ES-I3 (cell line): ENCODE data around the gene MSRB1.
"Not testable (repeated sequence)": the region's sequence is repeated elsewhere in the genome, so short reads cannot be mapped to it uniquely, and the experiment has no call there.

Experiments
- H3K36me3 ChIP-seq: 2 replicates; pipeline ENCODE4 v1.6.1; 2013; ENCODE audit warnings: mild to moderate bottlenecking, low read length, control low read depth, moderate library complexity; ENCODE audit not compliant: insufficient read depth
- H3K4me1 ChIP-seq: 2 replicates; pipeline ENCODE4 v1.6.1; 2013; ENCODE audit warnings: mild to moderate bottlenecking, control low read depth, low read length; ENCODE audit not compliant: insufficient read depth
- H3K9ac ChIP-seq: 2 replicates; pipeline ENCODE4 v1.6.1; 2013; ENCODE audit warnings: low read depth, mild to moderate bottlenecking, low read length, moderate library complexity
- H3K9me3 ChIP-seq: 2 replicates; pipeline ENCODE4 v1.6.1; 2013; ENCODE audit warnings: mild to moderate bottlenecking, low read length, moderate library complexity; ENCODE audit not compliant: control insufficient read depth, insufficient read depth

Gene MSRB1

DNA sequence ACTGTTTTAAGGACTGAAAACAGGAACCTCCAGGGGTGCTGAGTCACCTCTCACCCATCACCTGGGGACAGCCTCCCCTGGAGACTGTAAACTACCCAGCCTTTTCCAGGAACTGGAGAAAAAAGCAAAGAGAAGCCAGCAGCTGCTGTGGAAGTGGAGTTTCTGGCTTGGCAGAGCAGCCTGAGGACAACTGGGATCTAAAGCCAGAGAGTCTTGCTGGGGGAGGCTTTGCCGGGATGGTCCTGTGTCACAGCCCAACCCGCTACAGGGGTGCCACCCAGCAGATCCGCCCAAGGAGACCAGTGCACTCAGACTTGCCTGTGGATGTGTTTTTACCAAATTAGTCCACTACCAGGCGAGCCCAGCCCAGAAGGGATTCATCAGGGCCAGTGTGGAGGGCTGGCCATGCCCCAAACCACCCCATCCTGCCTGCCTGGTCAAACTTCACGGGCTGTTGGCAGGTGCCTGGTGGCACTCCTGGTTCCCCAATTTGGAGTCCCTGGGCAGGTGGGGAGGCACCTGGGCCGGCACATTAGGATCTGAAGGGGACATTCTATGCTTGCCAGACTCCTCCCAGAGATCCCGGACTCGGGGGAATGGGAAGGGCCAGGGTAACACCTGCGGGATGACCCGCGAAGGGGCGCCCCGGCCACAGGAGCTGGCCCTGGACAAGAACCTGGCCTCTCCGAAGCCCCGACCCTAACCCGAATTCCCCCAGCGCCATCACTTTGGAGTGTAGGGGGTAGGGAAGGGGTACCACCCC, 771 bp downstream of the MSRB1 start:
- Histone ChIP-seq H3K4me1 (peaks cover 4% of the 10 kb centered on the region; the same call in 1 of the 2 replicates), H3K36me3 (peaks cover 5% of the 10 kb centered on the region; the same call in 1 of the 2 replicates), H3K9ac (peak overlapping the region; percentile 80; the same call in 1 of the 2 replicates), H3K9me3 (no peaks in the 10 kb centered on the region)

DNA sequence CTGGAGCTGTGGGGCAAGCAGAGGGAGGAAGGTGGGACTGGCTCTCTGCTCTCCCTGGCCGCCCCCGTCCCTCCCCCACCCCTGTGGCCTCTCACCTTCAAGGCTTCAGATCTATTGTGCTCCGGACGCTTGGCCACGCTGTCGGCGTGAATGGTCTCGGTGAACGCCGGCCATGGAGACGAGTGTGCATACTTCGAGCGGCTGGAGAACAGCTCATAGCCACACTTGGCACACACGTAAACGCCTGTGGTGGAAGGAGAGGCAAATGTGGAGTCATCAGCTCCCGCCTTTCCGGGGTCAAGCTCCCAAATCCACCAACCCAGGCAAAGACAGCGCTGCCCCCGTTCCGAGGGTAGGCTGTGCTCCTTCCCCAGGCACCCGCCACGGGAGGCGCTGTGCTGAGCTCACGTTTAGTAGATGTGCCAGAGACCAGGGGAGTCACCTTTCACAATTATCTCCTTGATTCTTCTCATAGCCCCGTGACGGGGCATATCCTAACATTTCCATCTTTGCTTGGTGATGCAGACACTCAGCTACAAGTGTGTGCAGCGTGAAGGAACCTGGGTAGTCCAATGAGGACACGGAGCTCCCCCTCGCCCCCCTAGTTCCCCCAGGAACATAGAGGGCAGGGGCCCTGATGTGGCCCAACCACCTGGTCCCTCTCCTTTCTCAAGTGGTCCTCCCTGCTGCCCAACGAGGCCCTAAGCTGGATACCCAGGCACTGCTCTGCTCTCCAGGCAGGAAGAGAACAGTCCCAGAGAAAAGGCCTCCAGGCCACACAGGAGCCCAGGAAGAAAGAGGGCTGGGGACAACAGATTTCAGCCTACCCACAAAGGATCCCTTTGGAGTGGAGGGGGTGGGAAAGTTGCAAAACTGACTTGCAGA, 1.6 kb downstream of the MSRB1 start:
- Histone ChIP-seq H3K36me3 (peaks cover 5% of the 10 kb centered on the region; the same call in 1 of the 2 replicates), H3K4me1 (peaks cover 4% of the 10 kb centered on the region; the same call in 1 of the 2 replicates), H3K9me3 (no peaks in the 10 kb centered on the region), H3K9ac (peak overlapping the region; percentile 29; the same call in 1 of the 2 replicates)

DNA sequence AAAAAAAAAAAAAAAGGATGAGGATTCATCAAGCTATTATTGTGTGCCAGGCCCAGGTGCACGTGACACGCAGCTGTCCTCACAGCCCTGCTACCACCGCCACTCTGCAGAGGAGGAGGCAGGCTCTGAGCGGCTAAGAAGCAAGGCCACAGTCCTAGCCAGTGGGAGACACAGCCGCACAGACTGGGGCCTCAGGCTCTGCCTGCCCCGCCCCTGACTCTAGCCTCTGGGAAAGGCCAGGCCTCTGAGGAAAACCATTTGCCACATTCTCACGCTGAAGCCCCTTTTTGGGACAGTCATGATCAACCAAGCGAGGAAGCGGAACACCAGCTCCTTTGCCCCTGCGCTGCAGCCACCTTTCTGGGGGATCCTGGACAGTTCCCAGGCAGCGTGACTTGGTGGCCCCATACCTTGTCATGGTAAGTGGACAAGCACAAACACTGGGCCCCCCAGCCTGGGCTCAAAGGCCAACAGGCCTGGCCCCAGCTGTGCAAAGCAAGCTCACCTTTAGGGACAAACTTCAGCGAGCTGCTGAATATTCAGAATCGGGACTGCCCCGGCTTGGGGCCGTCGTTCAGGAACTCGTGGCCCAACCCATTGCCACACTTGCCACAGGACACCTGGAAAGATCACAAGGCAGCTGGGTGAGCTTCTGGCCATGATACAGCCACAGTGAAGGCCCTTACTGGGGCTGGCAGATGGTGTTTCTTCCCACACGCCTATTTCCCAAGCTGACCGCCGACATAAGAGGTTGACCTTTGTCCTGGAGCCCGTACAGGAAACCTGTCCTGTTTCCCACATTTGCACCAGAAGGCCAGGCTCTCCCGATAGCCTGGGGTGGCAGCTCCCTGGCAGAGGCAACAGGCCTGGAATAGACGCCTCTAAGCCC, 2.5 kb downstream of the MSRB1 start:
- no peaks in the 10 kb centered on the region for H3K9me3 ChIP-seq
- no peak overlapping the region for H3K9ac ChIP-seq
- peaks cover 4% of the 10 kb centered on the region; the same call in 1 of the 2 replicates for H3K4me1 ChIP-seq
- H3K36me3 ChIP-seq: peaks cover 5% of the 10 kb centered on the region; the same call in 1 of the 2 replicates

DNA sequence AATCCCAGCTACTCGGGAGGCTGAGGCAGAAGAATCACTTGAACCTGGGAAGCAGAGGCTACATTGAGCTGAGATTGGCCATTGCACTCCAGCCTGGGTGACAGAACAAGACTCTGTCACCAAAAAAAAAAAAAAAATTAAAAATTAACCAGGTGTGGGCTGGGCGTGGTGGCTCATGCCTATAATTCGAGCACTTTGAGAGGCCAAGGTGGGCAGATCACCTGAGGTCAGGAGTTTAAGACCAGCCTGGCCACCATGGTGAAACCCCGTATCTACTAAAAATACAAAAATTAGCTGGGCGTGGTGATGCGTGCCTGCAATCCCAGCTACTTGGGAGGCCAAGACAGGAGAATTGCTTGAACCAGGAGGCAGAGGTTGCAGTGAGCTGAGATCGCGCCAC, 3.2 kb downstream of the MSRB1 start:
- H3K36me3 ChIP-seq, H3K9ac ChIP-seq: not testable (repeated sequence)

DNA sequence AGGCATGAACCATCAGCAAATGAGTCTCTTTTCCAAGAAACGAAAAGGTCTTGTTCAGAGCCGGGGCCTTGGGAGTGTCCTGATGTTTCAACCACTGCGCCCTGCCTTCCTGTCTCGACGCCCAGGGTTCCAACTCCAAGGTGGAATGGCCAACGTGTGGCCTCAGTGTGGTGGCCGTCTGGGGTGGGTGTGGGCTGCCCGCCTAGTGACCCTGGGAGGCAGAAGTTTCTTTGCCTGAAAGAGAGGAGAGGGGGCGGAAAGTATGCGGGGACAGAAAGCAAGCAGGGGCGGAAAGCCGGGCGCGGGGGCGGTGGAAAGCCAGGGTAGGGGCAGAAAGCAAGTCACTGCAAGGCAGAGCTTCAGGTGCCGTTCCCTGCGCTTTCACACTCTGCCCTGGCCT, 4.1 kb downstream of the MSRB1 start:
- no peak overlapping the region for H3K9ac ChIP-seq
- no peaks in the 10 kb centered on the region for H3K9me3 ChIP-seq
- H3K36me3 ChIP-seq: peaks cover 5% of the 10 kb centered on the region; the same call in 1 of the 2 replicates
- H3K4me1 ChIP-seq: peaks cover 4% of the 10 kb centered on the region; the same call in 1 of the 2 replicates

More for the DNA sequence above, 3.2 kb downstream of the MSRB1 start:
- H3K9me3 ChIP-seq, H3K4me1 ChIP-seq: not testable (repeated sequence)

DNA sequence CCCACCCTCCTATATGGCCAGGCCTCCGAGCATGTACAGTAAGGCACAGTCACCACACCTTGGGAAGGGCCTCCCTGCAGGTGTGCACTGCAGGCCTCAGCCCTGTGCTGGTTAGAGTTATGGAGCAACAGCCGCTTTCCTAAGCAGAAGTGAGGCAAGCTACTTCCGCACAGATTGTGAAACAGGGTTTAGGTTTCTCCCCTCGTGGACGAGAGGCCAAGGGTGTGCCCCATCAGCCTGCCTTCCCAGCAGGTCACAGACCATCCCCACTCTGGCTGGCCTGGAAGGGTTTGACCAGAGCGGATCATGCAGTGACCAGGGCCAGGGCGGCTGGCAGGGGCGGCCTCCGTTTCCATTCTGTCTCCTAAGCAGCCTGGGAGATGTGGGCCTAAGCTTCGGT, 4.7 kb downstream of the MSRB1 start:
- Histone ChIP-seq H3K9me3 (no peaks in the 10 kb centered on the region), H3K4me1 (peaks cover 4% of the 10 kb centered on the region; the same call in 1 of the 2 replicates), H3K36me3 (peaks cover 5% of the 10 kb centered on the region; the same call in 1 of the 2 replicates), H3K9ac (no peak overlapping the region)

DNA sequence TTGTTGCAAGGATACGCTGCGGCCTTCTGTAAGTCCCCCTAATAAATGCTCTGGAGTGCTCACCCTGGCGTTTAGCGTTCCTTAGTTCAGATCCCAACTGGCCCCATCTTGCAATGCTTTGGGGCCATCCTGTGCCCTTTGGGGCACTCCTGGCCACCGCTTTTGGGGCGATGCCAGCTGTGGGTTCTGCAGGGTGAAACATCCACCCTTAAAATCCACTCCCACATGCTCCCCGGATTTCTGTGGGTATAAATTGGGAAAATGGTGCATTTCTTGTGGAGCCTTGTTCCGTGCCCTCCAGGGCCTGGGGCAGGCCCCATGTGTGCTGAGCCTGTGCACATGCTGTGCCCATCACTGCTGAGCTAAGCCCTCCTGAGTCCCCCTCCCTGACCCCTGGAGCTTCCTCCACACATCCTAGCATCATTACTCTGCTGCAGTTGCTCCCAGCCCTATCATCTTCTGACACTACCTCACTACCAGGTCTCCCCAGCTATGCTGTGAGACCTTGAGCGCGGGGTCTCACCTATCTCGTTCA, 6.0 kb downstream of the MSRB1 start:
- Histone ChIP-seq H3K36me3 (peaks cover 5% of the 10 kb centered on the region; the same call in 1 of the 2 replicates), H3K9ac (no peak overlapping the region), H3K4me1 (peaks cover 4% of the 10 kb centered on the region; the same call in 1 of the 2 replicates), H3K9me3 (no peaks in the 10 kb centered on the region)

DNA sequence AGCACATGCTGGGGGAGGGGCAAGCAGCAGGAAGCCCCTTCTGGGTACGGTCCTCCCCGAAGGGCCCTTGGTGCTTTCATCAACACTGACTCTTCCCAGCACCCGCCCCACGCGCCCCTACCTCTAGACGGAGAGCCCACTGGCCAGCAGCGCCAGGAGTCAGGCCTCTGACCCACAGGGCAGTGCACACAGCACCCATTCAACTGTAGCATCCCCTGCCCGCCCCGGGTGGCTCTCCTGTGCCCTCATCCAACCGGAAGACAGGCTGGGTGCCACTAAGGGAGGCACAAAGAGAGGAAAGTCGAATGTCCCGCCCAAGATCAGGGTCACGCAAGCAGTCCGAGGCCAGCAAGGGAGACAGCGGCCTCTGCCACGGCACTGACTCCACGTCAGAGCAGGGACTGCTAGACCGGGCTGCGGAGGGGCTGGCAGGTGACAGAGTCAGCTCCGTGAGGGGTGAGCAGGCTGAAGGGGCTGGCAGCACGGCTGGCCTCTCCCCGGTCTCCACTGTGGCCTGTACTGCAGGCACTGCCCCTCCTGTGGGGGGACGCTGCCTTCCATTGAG, 9.8 kb downstream of the MSRB1 start:
- H3K4me1 ChIP-seq: no peaks in the 10 kb centered on the region
- H3K9ac ChIP-seq: no peak overlapping the region
- no peaks in the 10 kb centered on the region for H3K9me3 ChIP-seq
- H3K36me3 ChIP-seq: no peaks in the 10 kb centered on the region

DNA sequence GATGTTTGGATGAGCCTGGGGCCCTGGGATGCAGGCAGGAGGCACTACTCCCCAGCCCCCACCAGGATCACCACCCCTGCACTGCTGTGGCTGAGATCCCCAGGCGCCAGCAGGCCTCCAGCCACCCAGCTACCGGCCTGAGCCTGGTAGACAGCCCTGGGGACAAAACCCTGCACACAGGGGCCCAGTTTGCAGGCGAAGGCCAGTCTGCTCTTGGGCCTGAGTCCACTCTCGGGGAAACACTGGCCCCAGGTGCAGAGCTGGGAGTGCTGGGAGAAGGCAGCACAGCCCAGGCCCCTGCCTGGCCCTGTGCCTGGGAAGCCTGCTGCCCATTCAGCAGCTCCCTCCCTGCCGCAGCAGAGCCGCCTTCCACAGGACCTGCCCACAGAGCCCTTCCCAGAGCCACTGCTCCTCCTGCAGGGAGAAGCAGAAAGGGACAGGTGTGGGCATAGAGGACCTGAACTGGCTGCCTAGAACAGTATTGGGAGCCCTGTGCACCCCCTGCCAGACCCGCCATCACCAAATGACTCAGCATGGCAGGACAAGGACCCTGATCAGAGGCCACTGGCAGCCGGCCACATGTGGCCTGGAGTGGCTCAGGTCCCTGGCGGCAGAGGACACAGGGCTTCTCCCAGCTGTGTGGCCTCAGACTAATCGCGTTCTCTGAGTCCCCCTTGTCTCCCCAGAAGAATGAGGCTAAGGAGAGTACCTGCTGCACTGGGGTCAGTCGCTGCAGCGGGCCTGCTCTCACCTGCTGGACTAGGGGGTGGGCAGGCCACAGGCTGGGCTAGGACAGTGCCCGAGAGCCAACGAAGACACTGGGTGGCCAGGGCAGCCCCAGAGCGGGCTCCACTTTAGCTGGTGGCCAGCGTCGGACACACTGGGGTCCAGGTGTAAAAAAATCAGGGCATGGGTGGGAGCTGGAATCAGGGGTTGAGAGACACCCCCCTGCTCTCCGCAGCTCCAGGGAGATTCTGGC, 10.7 kb downstream of the MSRB1 start:
- no peak overlapping the region for H3K9ac ChIP-seq

DNA sequence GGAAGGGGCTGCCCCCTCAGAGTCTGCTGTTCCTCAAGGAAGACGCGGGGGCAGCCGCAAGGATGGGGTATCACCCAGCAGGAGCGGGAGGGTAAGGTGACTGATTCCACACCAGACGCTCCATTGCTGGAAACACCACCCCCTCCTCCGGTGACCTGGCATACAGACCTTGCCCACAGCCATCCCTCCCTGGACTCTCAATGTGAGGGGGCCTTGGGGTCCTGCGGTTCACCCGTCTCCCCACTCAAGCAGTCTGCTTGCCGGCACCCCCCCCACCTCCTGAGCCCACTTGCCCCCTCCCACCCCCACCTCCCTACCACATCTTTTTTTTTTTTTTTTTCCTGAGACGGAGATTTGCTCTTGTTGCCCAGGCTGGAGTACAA, 12.7 kb downstream of the MSRB1 start:
- H3K9ac ChIP-seq: no peak overlapping the region
- no peaks in the 10 kb centered on the region; the same call in 1 of the 2 replicates for H3K4me1 ChIP-seq
- no peaks in the 10 kb centered on the region for H3K9me3 ChIP-seq
- no peaks in the 10 kb centered on the region for H3K36me3 ChIP-seq

More for the DNA sequence above, 10.7 kb downstream of the MSRB1 start:
- no peaks in the 10 kb centered on the region for H3K9me3 ChIP-seq
- H3K4me1 ChIP-seq: no peaks in the 10 kb centered on the region
- no peaks in the 10 kb centered on the region for H3K36me3 ChIP-seq

DNA sequence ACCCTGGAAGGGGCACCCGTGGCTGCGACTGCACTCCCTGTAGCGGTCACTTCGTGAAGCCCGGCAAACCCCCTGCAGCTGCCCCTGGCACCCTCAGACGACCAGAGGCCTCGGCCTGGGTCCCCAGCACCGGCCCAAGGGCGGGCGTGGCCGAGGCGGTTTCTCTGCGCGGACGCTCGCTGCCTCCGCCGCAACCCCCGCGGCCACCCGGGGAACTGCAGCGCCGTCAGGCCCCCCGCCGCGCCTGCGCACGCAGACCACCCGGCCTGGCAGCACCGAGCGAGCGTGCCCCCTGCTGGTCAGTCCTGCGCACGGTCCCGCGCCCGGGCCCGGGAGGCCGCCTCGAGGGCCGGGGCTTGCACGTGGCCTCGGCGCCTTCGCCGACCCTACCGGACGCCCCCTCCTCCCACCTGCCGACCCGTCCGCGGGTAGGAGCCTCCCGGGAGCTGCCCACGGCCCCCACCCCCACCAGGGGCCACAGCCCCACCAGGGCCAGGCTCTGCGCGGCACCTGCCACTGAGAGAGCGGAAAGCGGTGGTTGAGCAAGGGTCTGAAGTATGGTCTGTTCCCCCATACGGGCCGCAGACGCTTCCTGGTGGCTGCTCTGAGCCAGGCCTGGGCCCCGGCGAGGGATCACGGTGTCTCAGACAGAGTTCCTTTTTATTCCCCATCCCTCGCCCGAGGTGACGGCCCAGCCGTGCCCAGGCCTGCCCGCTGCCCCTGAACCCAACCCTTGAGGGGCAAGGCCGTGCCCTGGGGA, 13.2 kb downstream of the MSRB1 start:
- H3K4me1 ChIP-seq: peaks cover under 1% of the 10 kb centered on the region; the same call in 1 of the 2 replicates
- no peaks in the 10 kb centered on the region for H3K9me3 ChIP-seq
- H3K9ac ChIP-seq: peak overlapping the region; percentile 47; the same call in 1 of the 2 replicates
- H3K36me3 ChIP-seq: no peaks in the 10 kb centered on the region

DNA sequence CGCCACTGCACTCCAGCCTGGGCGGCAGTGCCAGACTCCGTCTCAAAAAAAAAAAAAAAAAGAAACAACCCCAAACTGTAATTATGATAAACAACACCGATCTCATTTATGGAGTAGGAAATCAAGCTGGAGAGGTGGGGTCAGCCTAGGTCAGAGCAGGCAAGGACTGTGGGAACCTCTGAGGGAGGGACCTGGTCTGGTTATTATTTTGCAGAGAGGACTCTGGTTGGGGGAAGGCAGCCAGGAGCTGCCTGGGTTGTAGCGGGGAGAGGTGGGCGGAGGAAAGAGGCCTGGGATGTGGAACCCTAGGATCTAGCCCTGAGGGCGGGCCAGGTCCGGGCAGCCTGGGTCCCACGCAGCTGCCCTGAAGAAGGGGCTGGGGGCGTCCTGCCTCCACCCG, 13.9 kb downstream of the MSRB1 start:
- Histone ChIP-seq H3K9me3 (no peaks in the 10 kb centered on the region), H3K36me3 (no peaks in the 10 kb centered on the region), H3K9ac (peak overlapping the region; percentile 44; the same call in 1 of the 2 replicates), H3K4me1 (peaks cover 6% of the 10 kb centered on the region; the same call in 1 of the 2 replicates)
